ENCODE results near the gene REPIN1. TPM values are rescaled to one million over a fixed set of nuclear protein-coding genes. Genes with fewer than 3 reads are reported as not detected.

The REPIN1 gene
- total and polyA plus RNA-seq, 9 of the 15 experiments (the other 6 are each of a cell fraction or from before 2014, with no cell fraction given) = 8.1 to 283 (median 94.3) TPM

DNA sequence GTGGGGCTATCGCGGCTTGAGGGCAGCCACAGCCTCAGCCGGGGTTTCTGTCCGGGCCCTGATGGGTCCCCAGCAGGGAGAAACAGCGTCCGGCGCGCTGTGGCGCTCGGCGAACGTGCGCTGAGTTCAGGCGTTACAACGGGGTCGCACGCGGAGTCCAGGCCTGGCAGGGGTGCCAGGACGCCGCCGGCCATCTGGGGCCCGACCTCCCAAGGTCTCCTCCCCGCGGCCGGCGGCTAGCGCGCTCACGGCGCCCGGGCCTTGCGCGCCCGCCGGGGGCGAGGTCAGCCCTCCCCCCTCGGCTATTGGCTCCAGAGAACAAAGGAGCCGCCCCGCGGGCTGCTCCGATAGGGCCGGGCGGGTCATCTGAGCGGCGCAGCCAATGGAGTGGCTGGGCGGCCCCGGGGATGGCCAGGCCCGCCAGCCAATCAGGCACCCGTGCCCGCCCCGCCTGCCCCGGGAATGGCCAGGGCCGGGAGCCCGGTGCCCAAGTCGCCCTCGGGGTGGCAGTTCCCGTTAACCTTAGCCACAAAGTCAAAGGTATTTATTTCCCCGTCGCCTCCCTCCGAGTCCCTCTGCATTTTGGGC lies 10.3 kb downstream of the REPIN1 start, which contains the start of gene ZNF775 (continued):
- TF ChIP-seq, protein P1, sequence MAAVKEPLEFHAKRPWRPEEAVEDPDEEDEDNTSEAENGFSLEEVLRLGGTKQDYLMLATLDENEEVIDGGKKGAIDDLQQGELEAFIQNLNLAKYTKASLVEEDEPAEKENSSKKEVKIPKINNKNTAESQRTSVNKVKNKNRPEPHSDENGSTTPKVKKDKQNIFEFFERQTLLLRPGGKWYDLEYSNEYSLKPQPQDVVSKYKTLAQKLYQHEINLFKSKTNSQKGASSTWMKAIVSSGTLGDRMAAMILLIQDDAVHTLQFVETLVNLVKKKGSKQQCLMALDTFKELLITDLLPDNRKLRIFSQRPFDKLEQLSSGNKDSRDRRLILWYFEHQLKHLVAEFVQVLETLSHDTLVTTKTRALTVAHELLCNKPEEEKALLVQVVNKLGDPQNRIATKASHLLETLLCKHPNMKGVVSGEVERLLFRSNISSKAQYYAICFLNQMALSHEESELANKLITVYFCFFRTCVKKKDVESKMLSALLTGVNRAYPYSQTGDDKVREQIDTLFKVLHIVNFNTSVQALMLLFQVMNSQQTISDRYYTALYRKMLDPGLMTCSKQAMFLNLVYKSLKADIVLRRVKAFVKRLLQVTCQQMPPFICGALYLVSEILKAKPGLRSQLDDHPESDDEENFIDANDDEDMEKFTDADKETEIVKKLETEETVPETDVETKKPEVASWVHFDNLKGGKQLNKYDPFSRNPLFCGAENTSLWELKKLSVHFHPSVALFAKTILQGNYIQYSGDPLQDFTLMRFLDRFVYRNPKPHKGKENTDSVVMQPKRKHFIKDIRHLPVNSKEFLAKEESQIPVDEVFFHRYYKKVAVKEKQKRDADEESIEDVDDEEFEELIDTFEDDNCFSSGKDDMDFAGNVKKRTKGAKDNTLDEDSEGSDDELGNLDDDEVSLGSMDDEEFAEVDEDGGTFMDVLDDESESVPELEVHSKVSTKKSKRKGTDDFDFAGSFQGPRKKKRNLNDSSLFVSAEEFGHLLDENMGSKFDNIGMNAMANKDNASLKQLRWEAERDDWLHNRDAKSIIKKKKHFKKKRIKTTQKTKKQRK (IDR thresholded peaks at IDR 0.05; ENCODE audit: borderline replicate concordance, low read depth, low read length) = peak; percentile 87
- TF ChIP-seq ZNF274 (IDR thresholded peaks at IDR 0.05; ENCODE audit: borderline replicate concordance, low read depth, low read length) = no peak
- TF ChIP-seq, protein P2, sequence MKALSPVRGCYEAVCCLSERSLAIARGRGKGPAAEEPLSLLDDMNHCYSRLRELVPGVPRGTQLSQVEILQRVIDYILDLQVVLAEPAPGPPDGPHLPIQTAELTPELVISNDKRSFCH (CRISPR knock-in tag; IDR thresholded peaks at IDR 0.05) = no peak
- TF ChIP-seq, protein P2 (tag; IDR thresholded peaks at IDR 0.05) = peak; percentile 18; the same call in 1 of the 2 replicates
- TF ChIP-seq FOXP1 (CRISPR knock-in tag; IDR thresholded peaks at IDR 0.05) = peak; percentile 31; the same call in 1 of the 2 replicates
- peak; percentile 71 for TF ChIP-seq SAP30 (IDR thresholded peaks at IDR 0.05; ENCODE audit: borderline replicate concordance, insufficient read depth, low read depth, low read length, poor library complexity, severe bottlenecking)
- TF ChIP-seq ZNF77 (CRISPR knock-in tag; IDR thresholded peaks at IDR 0.05) = no peak
- TF ChIP-seq NFYB (IDR thresholded peaks at IDR 0.05; ENCODE audit: extremely low read depth, insufficient read length) = peak; percentile 99
- TF ChIP-seq PHF21A (IDR thresholded peaks at IDR 0.05; ENCODE audit: borderline replicate concordance, low read depth) = 0 out of 2 replicates have a peak, but pooled peaks have one; percentile 17
- TF ChIP-seq BRCA1 (IDR thresholded peaks at IDR 0.05) = no peak
- TF ChIP-seq BRCA1 (CRISPR knock-in tag; IDR thresholded peaks at IDR 0.05) = 0 out of 2 replicates have a peak, but pooled peaks have one; percentile 15
- no peak for TF ChIP-seq NELFE (IDR thresholded peaks at IDR 0.05; ENCODE audit: insufficient read depth, insufficient read length)
- TF ChIP-seq ATF7 (IDR thresholded peaks at IDR 0.05) = peak; percentile 75
- peak; percentile 55; the same call in 1 of the 2 replicates for TF ChIP-seq ATF4 (CRISPR knock-in tag; IDR thresholded peaks at IDR 0.05)
- no peak for TF ChIP-seq NR1H2 (CRISPR knock-in tag; IDR thresholded peaks at IDR 0.05)
- TF ChIP-seq POLR2G (IDR thresholded peaks at IDR 0.05; ENCODE audit: low read depth, low read length) = peak; percentile 97
- 0 out of 2 replicates have a peak, but pooled peaks have one; percentile 44 for TF ChIP-seq ETS1 (conservative IDR thresholded peaks at IDR 0.05; ENCODE audit: control insufficient read depth, low read depth, low read length)

All from K562 (cell line).